ENCODE results near the gene OTULINL. TPM values are rescaled to one million over a fixed set of nuclear protein-coding genes. Genes with fewer than 3 reads are reported as not detected.

OTULINL gene
- total and polyA plus RNA-seq, 2 of the 8 experiments (the other 6 are each of a cell fraction or from before 2014, with no cell fraction given), result 3.1 to 8.3 TPM

DNA sequence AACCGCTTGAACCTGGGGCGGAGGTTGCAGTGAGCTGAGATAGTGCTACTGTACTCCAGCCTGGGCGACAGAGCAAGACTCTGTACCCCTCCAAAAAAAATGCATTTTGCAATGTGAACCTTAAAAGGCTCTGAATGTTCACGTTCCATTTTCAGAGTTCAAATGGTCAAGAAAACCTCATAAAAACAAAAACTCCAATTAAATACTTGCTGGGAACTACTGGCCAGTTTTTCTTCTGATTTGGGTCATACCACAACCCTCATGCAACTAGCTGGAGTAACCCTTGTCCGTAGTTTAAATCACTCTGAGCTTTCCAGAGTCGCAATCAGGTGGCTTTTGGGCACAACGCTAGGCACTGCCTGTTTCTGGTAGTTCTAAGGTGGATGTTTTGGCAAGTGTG, 2.3 kb upstream of the OTULINL start (continued):
- TF ChIP-seq, protein P1, sequence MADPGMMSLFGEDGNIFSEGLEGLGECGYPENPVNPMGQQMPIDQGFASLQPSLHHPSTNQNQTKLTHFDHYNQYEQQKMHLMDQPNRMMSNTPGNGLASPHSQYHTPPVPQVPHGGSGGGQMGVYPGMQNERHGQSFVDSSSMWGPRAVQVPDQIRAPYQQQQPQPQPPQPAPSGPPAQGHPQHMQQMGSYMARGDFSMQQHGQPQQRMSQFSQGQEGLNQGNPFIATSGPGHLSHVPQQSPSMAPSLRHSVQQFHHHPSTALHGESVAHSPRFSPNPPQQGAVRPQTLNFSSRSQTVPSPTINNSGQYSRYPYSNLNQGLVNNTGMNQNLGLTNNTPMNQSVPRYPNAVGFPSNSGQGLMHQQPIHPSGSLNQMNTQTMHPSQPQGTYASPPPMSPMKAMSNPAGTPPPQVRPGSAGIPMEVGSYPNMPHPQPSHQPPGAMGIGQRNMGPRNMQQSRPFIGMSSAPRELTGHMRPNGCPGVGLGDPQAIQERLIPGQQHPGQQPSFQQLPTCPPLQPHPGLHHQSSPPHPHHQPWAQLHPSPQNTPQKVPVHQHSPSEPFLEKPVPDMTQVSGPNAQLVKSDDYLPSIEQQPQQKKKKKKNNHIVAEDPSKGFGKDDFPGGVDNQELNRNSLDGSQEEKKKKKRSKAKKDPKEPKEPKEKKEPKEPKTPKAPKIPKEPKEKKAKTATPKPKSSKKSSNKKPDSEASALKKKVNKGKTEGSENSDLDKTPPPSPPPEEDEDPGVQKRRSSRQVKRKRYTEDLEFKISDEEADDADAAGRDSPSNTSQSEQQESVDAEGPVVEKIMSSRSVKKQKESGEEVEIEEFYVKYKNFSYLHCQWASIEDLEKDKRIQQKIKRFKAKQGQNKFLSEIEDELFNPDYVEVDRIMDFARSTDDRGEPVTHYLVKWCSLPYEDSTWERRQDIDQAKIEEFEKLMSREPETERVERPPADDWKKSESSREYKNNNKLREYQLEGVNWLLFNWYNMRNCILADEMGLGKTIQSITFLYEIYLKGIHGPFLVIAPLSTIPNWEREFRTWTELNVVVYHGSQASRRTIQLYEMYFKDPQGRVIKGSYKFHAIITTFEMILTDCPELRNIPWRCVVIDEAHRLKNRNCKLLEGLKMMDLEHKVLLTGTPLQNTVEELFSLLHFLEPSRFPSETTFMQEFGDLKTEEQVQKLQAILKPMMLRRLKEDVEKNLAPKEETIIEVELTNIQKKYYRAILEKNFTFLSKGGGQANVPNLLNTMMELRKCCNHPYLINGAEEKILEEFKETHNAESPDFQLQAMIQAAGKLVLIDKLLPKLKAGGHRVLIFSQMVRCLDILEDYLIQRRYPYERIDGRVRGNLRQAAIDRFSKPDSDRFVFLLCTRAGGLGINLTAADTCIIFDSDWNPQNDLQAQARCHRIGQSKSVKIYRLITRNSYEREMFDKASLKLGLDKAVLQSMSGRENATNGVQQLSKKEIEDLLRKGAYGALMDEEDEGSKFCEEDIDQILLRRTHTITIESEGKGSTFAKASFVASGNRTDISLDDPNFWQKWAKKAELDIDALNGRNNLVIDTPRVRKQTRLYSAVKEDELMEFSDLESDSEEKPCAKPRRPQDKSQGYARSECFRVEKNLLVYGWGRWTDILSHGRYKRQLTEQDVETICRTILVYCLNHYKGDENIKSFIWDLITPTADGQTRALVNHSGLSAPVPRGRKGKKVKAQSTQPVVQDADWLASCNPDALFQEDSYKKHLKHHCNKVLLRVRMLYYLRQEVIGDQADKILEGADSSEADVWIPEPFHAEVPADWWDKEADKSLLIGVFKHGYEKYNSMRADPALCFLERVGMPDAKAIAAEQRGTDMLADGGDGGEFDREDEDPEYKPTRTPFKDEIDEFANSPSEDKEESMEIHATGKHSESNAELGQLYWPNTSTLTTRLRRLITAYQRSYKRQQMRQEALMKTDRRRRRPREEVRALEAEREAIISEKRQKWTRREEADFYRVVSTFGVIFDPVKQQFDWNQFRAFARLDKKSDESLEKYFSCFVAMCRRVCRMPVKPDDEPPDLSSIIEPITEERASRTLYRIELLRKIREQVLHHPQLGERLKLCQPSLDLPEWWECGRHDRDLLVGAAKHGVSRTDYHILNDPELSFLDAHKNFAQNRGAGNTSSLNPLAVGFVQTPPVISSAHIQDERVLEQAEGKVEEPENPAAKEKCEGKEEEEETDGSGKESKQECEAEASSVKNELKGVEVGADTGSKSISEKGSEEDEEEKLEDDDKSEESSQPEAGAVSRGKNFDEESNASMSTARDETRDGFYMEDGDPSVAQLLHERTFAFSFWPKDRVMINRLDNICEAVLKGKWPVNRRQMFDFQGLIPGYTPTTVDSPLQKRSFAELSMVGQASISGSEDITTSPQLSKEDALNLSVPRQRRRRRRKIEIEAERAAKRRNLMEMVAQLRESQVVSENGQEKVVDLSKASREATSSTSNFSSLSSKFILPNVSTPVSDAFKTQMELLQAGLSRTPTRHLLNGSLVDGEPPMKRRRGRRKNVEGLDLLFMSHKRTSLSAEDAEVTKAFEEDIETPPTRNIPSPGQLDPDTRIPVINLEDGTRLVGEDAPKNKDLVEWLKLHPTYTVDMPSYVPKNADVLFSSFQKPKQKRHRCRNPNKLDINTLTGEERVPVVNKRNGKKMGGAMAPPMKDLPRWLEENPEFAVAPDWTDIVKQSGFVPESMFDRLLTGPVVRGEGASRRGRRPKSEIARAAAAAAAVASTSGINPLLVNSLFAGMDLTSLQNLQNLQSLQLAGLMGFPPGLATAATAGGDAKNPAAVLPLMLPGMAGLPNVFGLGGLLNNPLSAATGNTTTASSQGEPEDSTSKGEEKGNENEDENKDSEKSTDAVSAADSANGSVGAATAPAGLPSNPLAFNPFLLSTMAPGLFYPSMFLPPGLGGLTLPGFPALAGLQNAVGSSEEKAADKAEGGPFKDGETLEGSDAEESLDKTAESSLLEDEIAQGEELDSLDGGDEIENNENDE (IDR thresholded peaks at IDR 0.05; ENCODE audit: insufficient replicate concordance, low read length), result no peak

Measured in H1 (cell line).